Measurements from ENCODE around the gene FOXS1.
A peak's percentile ranks its signal among the peaks of the same experiment; 100 is the strongest.
"Not testable (repeated sequence)": the region's sequence is repeated elsewhere in the genome, so short reads cannot be mapped to it uniquely, and the experiment has no call there.

FOXS1 gene

GRCh38 chr20:31838646-31839292 is 6.6 kb downstream of the FOXS1 start:
- no peak for DNase-seq

- no peak for DNase-seq
These were observed 7.5 kb downstream of the FOXS1 start for GRCh38 chr20:31837896-31838397.

GRCh38 chr20:31836853-31837608 is 8.4 kb downstream of the FOXS1 start:
- no peak for DNase-seq

GRCh38 chr20:31835977-31836852 is 9.2 kb downstream of the FOXS1 start:
- DNase-seq = no peak

GRCh38 chr20:31835554-31835953 is 9.8 kb downstream of the FOXS1 start:
- DNase-seq = no peak

- DNase-seq = no peak
These were observed 11.4 kb downstream of the FOXS1 start for GRCh38 chr20:31833931-31834521.

GRCh38 chr20:31833130-31833930 is 12.1 kb downstream of the FOXS1 start:
- DNase-seq = peak; percentile 44

- no peak for DNase-seq
These were observed 13.6 kb downstream of the FOXS1 start for GRCh38 chr20:31831771-31832306.

GRCh38 chr20:31831211-31831610 is 14.2 kb downstream of the FOXS1 start:
- no peak for DNase-seq

GRCh38 chr20:31830406-31830981 is 14.9 kb downstream of the FOXS1 start:
- DNase-seq = no peak

- DNase-seq = no peak
These were observed 15.7 kb downstream of the FOXS1 start for GRCh38 chr20:31829731-31830130.

GRCh38 chr20:31828016-31828415 is 17.4 kb downstream of the FOXS1 start:
- DNase-seq = not testable (repeated sequence)

GRCh38 chr20:31827059-31827458 is 18.3 kb downstream of the FOXS1 start:
- DNase-seq = no peak

GRCh38 chr20:31826074-31826473 is 19.3 kb downstream of the FOXS1 start:
- DNase-seq = no peak

- DNase-seq = no peak
These were observed 20.7 kb downstream of the FOXS1 start for GRCh38 chr20:31824554-31825313.

- no peak for DNase-seq
These were observed 21.3 kb downstream of the FOXS1 start for GRCh38 chr20:31824125-31824485.

GRCh38 chr20:31823360-31824124 is 21.9 kb downstream of the FOXS1 start:
- no peak for DNase-seq

- peak; percentile 73 for DNase-seq
These were observed 22.7 kb downstream of the FOXS1 start for GRCh38 chr20:31822421-31823330.

- DNase-seq = no peak
These were observed 24.0 kb downstream of the FOXS1 start for GRCh38 chr20:31821427-31821826.

Data from activated T-cell treated with anti-CD3 and anti-CD28 coated beads for 4 hours (primary cell).